GM23248 (cell line): Measurements from ENCODE around the gene BCL7A. TPM values are rescaled to one million over a fixed set of nuclear protein-coding genes. Genes with fewer than 3 reads are reported as not detected.

ENCODE experiments used
- DNase-seq: peaks from one replicate; pipeline ENCODE4 v3.0.0-alpha.2; 2015
- H2AFZ ChIP-seq: fragments of 200-600 bp; sonication (generic); 2 replicates; pipeline ENCODE4 v1.6.1; 2016; ENCODE audit warnings: antibody characterized with exemption
- H3F3A ChIP-seq: fragments of 200-600 bp; sonication (generic); 2 replicates; pipeline ENCODE4 v1.6.1; 2016; ENCODE audit warnings: mild to moderate bottlenecking, antibody characterized with exemption, mixed run types; ENCODE audit not compliant: insufficient read depth
- H3K27ac ChIP-seq: fragments of 200-600 bp; sonication (generic); 2 replicates; pipeline ENCODE4 v1.5.1; 2016; ENCODE audit warnings: mild to moderate bottlenecking
- H3K27me3 ChIP-seq: fragments of 200-600 bp; sonication (generic); replicated peaks from 2 replicates; pipeline ENCODE4 v1.6.1; 2016; ENCODE audit warnings: mild to moderate bottlenecking; ENCODE audit not compliant: insufficient read depth
- H3K36me3 ChIP-seq: fragments of 200-600 bp; sonication (generic); 2 replicates; pipeline ENCODE4 v1.6.1; 2016; ENCODE audit warnings: low read depth, mild to moderate bottlenecking
- H3K4me1 ChIP-seq: fragments of 200-600 bp; sonication (generic); 2 replicates; pipeline ENCODE4 v1.6.1; 2016; ENCODE audit warnings: mild to moderate bottlenecking; ENCODE audit not compliant: insufficient read depth
- H3K4me2 ChIP-seq: fragments of 200-600 bp; sonication (generic); one replicate; pipeline ENCODE4 v1.6.1; 2016; ENCODE audit warnings: mild to moderate bottlenecking; ENCODE audit not compliant: unreplicated experiment
- H3K4me3 ChIP-seq: fragments of 200-600 bp; sonication (generic); 2 replicates; pipeline ENCODE4 v1.5.1; 2016; ENCODE audit warnings: mild to moderate bottlenecking
- H3K79me2 ChIP-seq: fragments of 200-600 bp; sonication (generic); 2 replicates; pipeline ENCODE4 v1.6.1; 2016; ENCODE audit warnings: mild to moderate bottlenecking; ENCODE audit not compliant: insufficient read depth
- H3K9ac ChIP-seq: fragments of 200-600 bp; sonication (generic); 2 replicates; pipeline ENCODE4 v1.6.1; 2016; ENCODE audit warnings: mild to moderate bottlenecking
- H3K9me2 ChIP-seq: fragments of 200-600 bp; sonication (generic); 2 replicates; pipeline ENCODE4 v1.6.1; 2016; ENCODE audit warnings: mixed run types, mild to moderate bottlenecking, moderate library complexity; ENCODE audit not compliant: insufficient read depth
- H3K9me3 ChIP-seq: fragments of 200-600 bp; sonication (generic); one replicate; pipeline ENCODE4 v1.6.1; 2017; ENCODE audit warnings: low read depth
- H4K20me1 ChIP-seq: fragments of 200-600 bp; sonication (generic); 2 replicates; pipeline ENCODE4 v1.6.0; 2016; ENCODE audit not compliant: insufficient read depth
- EZH2 ChIP-seq: fragments of 200-600 bp; sonication (generic); IDR thresholded peaks from 2 replicates; pipeline ENCODE4 v1.6.1; 2018; ENCODE audit warnings: antibody characterized with exemption, mild to moderate bottlenecking; ENCODE audit not compliant: insufficient read depth, poor library complexity, severe bottlenecking
- EZH2phosphoT487 ChIP-seq: fragments of 200-600 bp; sonication (generic); IDR thresholded peaks from 2 replicates; pipeline ENCODE4 v1.6.1; 2018; ENCODE audit warnings: antibody characterized with exemption, moderate library complexity, mild to moderate bottlenecking, low read depth; ENCODE audit not compliant: insufficient read depth
- WGBS, 2 experiments: methylation state at CpG; one replicate each; pipeline ENCODE4 v1.1.6; 2015 to 2017; ENCODE audit warnings: low lambda C conversion rate in 2 of 2, low coverage in 1 of 2; ENCODE audit errors: missing lambda C conversion rate in 2 of 2; 5-methylcytosine and 5-hydroxymethylcytosine counted together
- in situ Hi-C: fragments of 300-500 bp; cut with MboI; formaldehyde crosslinking; loops from 2 replicates; pipeline ENCODE4 v1.15.0; 2020
- polyA plus RNA-seq: library from polyadenylated mRNA; unstranded; fragments of >200 nt; fragmentation: Nextera tagmentation; extraction: Ambion mirVana; gene quantifications from 2 replicates; pipeline ENCODE4 v1.2.1, GENCODE V29; 2016
- total RNA-seq: library from RNA; depleted of rRNA; stranded (reverse); fragments of >200 nt; shearing (Covaris generic); gene quantifications from 2 replicates; pipeline ENCODE4 v1.2.3, GENCODE V29; 2014

The BCL7A gene
- total and polyA plus RNA-seq, 2 experiments from 2014 or later = 2.7 to 4.2 TPM

- no peaks in the 10 kb centered on the region for H3K36me3 ChIP-seq
- no peak overlapping the region for H2AFZ ChIP-seq
- no peaks in the 10 kb centered on the region for H3K9me3 ChIP-seq
- DNase-seq = no peak
- no peak overlapping the region for H3K4me3 ChIP-seq
- no peaks in the 10 kb centered on the region for H3K27me3 ChIP-seq
- H3K9me2 ChIP-seq = no peaks in the 10 kb centered on the region
- H3K9ac ChIP-seq = no peak overlapping the region
- H3K27ac ChIP-seq = no peak overlapping the region
- H3K79me2 ChIP-seq = peaks cover 92% of the 10 kb centered on the region
- WGBS, 2 experiments = 96 to 99% methylated on average over 3 to 5 of the region's 5 CpGs
- H4K20me1 ChIP-seq = no peaks in the 10 kb centered on the region
- H3K4me2 ChIP-seq = no peak overlapping the region
- peaks cover 42% of the 10 kb centered on the region for H3K4me1 ChIP-seq
- in situ Hi-C loops = no loop called here
- no peak for TF ChIP-seq EZH2phosphoT487
- no peak for TF ChIP-seq EZH2
- H3F3A ChIP-seq = peaks cover 34% of the 10 kb centered on the region
Observed at GRCh38 chr12:122094137-122094734, 72.6 kb downstream of the BCL7A start.

- H3K79me2 ChIP-seq = peaks cover 92% of the 10 kb centered on the region
- H3K4me3 ChIP-seq = no peak overlapping the region
- no peak overlapping the region for H3K4me2 ChIP-seq
- H3K27me3 ChIP-seq = no peaks in the 10 kb centered on the region
- in situ Hi-C loops = no loop called here
- peaks cover 27% of the 10 kb centered on the region for H3F3A ChIP-seq
- H3K9me3 ChIP-seq = no peaks in the 10 kb centered on the region
- H2AFZ ChIP-seq = no peak overlapping the region
- DNase-seq = peak; percentile 45
- H3K9me2 ChIP-seq = no peaks in the 10 kb centered on the region
- H3K27ac ChIP-seq = no peak overlapping the region
- no peaks in the 10 kb centered on the region for H4K20me1 ChIP-seq
- no peak overlapping the region for H3K9ac ChIP-seq
- peaks cover 37% of the 10 kb centered on the region for H3K4me1 ChIP-seq
- 87% methylated on average over 10 of the region's 10 CpGs for WGBS, 2 experiments
- no peak for TF ChIP-seq EZH2phosphoT487
- TF ChIP-seq EZH2 = no peak
- no peaks in the 10 kb centered on the region for H3K36me3 ChIP-seq
Observed at GRCh38 chr12:122094735-122095631, 73.3 kb downstream of the BCL7A start.

- H3F3A ChIP-seq = peaks cover 17% of the 10 kb centered on the region
Observed at GRCh38 chr12:122096014-122096413, 74.3 kb downstream of the BCL7A start.

DNA sequence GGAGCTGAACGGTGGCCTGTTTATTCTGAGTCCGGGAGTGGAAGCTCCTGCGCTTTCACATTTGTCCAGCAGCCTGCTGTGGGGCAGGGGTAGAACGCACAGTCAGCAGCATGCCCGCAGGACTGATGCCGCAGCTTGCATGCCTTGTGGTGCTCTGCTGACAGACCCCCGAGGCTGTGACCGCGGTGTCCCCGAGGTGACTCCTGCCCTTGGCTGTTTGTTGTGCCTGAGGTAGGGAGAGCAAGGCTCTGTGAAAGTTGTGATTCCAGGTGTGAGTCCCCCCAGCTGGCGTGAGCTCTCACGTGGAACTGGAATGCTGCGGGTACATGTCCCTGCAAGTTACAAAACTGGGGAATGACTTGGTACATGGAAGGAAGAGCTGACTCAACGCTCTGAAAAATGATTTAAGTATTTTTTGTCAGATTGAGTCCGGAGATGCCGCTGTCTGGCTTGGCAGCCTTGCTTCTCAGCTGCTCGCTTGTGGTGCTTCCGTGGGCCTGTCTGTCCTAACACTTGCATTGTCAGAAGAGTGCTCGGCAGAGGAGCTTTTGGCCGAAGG, 75.0 kb downstream of the BCL7A start:
- peak overlapping the region; percentile 41 for H3K27ac ChIP-seq

More at GRCh38 chr12:122096014-122096413, 74.3 kb downstream of the BCL7A start:
- Histone ChIP-seq H3K4me2 (no peak overlapping the region), H3K9ac (no peak overlapping the region), H3K4me3 (no peak overlapping the region), H2AFZ (no peak overlapping the region), H3K9me3 (no peaks in the 10 kb centered on the region), H3K27me3 (no peaks in the 10 kb centered on the region), H3K4me1 (peaks cover 27% of the 10 kb centered on the region), H3K36me3 (no peaks in the 10 kb centered on the region), H3K9me2 (no peaks in the 10 kb centered on the region), H3K79me2 (peaks cover 97% of the 10 kb centered on the region), H4K20me1 (no peaks in the 10 kb centered on the region), H3K27ac (0 out of 2 replicates have a peak overlapping the region, but pooled peaks have one; percentile 41)
- no peak for TF ChIP-seq EZH2phosphoT487
- in situ Hi-C loops = no loop called here
- DNase-seq = no peak
- 76 to 80% methylated on average over 9 of the region's 9 CpGs for WGBS, 2 experiments

More for the DNA sequence above, 75.0 kb downstream of the BCL7A start:
- DNase-seq = peak; percentile 76
- in situ Hi-C loops = no loop called here
- no peak overlapping the region for H2AFZ ChIP-seq
- peaks cover 10% of the 10 kb centered on the region for H3F3A ChIP-seq
- peaks cover 22% of the 10 kb centered on the region for H3K4me1 ChIP-seq
- H3K27me3 ChIP-seq = no peaks in the 10 kb centered on the region
- H3K36me3 ChIP-seq = no peaks in the 10 kb centered on the region
- H4K20me1 ChIP-seq = no peaks in the 10 kb centered on the region
- H3K4me2 ChIP-seq = no peak overlapping the region
- H3K9me3 ChIP-seq = no peaks in the 10 kb centered on the region
- 57 to 59% methylated on average over 20 of the region's 20 CpGs for whole genome bisulfite sequencing, 2 experiments
- TF ChIP-seq EZH2 = no peak
- TF ChIP-seq EZH2phosphoT487 = no peak
- peaks cover 98% of the 10 kb centered on the region for H3K79me2 ChIP-seq
- no peaks in the 10 kb centered on the region for H3K9me2 ChIP-seq
- H3K4me3 ChIP-seq = no peak overlapping the region
- H3K9ac ChIP-seq = peak overlapping the region; percentile 23; the same call in 1 of the 2 replicates
